Stimulated activated CD8-positive, alpha-beta memory T cell treated with anti-CD3 and anti-CD28 coated beads, Interleukin-4, amount 100 ng/mL, for 24 hours (primary cell): Measurements from ENCODE around the gene CRYBG3.

Experiments used
- DNase-seq: peaks from one replicate; pipeline ENCODE4 v3.0.0-alpha.2; 2020; ENCODE audit warnings: low read depth

Gene CRYBG3

GRCh38 chr3:97838393-97838792 lies 16.6 kb downstream of the CRYBG3 start:
- no peak for DNase-seq

GRCh38 chr3:97839944-97840343 lies 18.1 kb downstream of the CRYBG3 start:
- no peak for DNase-seq

- DNase-seq = no peak
These were observed 19.5 kb downstream of the CRYBG3 start for GRCh38 chr3:97841304-97841703.

DNA sequence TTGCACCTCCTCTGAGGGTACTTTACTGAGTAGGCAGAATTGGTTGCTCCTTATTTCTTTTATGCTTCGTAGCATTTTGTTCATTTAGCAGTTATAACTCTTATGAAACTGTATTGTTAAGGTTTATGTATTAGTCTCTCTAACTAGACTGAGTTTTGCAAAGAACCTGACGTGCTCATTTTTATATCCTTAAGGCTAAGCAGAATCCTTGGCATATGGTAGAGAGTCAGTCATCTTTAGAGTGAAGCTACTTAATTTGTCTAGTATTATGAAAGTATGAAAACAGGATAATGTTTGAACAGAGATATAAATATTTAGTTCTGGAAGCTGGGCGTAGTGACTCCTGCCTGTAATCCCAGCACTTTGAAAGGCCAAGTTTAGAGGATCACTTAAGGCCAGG lies 20.1 kb downstream of the CRYBG3 start:
- no peak for DNase-seq

DNA sequence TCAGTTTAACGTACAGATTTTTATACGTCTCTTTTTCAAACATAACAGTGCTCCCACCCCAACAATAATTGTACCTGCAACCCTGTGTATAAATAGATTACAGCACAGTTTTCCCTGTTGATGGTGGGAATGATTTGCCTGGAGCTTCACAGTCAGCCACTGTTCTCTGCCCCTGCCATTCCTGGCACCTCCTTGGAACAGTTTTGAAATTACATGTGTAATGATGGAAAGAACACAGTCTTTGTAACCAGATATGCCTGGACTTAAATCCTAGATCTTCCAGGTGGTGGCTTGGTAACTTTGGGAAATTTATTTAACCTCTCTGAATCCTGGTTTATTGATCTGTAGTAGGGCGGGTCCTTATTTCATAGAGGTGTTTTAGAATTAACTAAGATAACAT lies 27.0 kb downstream of the CRYBG3 start:
- no peak for DNase-seq

- DNase-seq = no peak
These were observed 35.6 kb downstream of the CRYBG3 start for GRCh38 chr3:97857401-97857800.

DNA sequence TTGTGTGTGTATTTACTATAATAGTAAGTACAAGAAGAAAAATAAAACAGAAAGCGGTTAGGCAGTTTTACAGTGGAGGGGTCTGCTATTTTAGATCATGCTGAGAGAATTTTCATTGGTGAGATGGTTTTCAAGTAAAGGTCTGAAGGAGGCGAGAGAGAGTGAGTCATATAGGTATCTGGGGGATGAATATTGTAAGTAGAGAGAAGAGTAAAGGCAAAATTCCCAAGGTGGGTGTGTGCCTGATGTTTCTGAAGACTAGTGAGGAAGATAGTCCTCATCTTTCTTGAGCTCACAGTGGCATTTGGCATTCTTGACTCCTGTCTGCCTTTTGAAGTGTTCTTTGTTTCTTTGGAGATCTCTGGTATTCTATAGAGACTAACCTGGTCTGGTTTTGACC lies 38.6 kb downstream of the CRYBG3 start:
- DNase-seq = no peak

GRCh38 chr3:97862582-97862981 lies 40.8 kb downstream of the CRYBG3 start:
- DNase-seq = no peak

DNA sequence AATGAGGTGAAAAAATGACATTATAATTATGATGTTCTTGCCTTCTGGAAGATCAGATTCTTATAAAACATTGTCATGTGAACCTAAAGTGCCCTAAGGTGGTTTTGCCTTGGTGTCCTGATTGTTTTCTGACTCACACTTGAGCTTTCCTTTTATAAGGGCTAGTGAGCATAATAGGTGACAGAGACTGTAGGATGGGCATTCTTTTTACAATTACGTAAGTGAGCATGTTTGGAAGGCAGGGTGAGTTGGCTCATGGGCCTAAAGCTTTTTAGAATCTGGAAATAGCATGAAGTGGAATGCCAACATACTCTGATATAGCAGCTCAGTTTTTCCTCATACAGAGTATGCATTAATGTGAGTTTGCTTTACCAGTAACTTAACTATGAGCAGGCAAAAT lies 41.2 kb downstream of the CRYBG3 start:
- no peak for DNase-seq

- no peak for DNase-seq
These were observed 42.0 kb downstream of the CRYBG3 start for GRCh38 chr3:97863775-97864174.

- DNase-seq = no peak
These were observed 49.4 kb downstream of the CRYBG3 start for GRCh38 chr3:97871186-97871585.

GRCh38 chr3:97871801-97872524 lies 50.2 kb downstream of the CRYBG3 start:
- peak; percentile 5 for DNase-seq

GRCh38 chr3:97872525-97873042 lies 50.8 kb downstream of the CRYBG3 start:
- no peak for DNase-seq

DNA sequence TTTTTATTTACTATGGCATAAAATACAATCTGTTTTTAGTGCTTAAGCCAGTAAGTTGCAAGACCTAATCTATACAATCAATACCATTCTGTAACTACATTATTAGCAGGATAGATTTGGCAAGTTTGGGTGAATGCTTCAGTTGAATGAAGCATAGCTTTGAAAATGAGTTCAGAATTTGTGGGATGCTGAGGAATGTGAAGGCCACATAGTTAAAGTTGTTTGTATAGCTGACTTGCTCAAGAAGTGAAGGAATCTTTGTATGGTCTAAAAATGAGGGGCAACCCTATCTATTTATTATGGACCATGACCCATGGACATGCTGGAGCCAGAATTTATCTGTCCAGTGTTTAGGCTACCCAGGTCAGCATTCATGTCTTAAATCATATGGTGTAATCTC lies 58.5 kb downstream of the CRYBG3 start:
- DNase-seq = no peak

DNA sequence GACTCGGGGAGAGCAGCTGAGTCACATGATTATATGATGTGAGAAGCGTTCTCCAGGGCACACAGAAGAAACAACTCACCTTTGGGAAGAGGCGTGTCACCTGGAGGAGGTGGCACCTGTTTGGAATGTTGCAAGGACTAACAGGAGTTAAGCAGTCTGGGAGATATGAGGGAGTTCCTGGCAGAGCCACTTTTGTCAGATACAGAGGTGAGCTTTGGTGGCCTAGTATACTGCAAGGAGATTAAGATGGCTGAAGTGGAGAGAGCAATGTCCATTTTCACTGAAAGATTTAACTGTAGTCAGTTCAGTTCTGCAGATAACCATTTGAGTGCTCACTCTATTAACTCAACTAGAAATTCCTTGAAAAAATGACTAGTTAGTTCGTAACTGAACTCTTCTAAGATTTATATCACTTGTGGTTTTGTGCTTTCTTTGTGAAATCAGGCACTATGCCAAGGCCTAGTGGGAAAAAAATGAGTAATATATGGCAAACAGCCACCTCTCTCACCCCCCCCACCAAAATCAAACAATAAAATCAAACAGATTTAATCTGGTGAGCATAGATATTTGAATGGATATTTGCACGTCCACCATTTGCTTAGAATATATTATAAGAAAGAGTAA lies 61.3 kb downstream of the CRYBG3 start:
- no peak for DNase-seq

GRCh38 chr3:97883736-97884135 lies 61.9 kb downstream of the CRYBG3 start:
- DNase-seq = no peak

DNA sequence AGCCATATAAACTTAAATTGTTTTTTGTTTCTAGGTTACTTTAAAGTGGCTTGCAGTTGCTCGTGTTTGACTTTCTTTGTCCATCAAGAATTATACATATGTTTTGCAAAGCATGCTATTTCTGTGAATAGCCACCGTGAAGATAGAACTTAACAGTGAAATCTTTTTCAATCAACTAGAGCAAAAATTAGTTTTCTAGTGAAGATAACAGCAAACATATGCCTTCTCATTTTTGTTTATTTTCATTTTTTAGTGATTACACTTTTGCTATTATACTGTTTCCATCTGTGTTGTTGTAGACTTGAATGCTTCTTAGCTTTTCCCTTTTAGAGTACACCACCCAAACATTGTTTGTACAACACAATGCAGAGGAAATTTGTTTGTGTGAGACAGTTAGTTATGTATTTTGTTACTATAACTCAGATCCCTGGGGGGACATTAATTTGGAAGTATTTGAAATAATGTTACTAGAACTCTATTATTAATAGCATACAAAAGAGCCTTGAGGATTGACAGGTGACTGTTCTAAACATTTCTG lies 62.8 kb downstream of the CRYBG3 start:
- no peak for DNase-seq

DNA sequence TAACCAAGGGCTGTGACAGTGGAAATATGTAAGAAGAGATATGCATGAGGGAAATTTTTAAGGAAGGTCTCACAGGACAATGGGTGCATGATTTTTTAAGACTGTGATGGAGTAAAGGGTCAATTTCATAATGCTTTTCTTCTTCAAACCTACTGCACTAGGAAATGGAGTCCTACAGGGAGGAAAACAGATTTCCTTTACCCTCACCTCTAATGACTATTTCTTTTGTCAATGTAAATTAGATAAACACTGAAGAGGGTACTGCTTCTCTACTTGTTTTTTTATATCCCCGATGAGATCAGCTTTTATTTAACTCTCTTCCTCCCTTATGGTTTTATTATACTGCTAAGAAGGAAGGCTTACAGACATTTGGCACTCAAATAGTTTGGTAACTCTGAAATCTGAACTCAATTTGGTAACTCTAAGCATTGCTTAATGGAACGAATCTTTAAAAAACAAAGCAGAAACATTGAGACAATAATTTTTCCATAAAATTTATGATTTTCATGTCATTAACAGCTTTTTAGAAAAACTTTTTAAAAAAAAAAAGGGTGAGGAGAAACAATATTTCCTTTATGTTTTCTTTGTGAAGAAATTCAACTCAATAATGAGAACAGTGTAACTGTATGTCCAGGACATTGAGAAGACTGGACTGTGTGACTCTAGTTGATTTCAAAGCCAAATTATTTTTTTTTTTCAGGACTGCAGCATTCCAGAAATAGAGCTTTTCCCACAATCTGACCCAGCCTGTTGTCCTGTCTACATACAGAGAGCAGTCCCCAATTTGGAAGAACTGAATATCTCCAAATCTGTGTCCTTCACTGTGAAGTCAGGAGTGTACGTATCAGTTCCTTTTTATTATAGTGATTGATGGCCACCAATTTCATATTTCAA lies 64.4 kb downstream of the CRYBG3 start:
- DNase-seq = no peak

GRCh38 chr3:97889814-97890213 lies 68.0 kb downstream of the CRYBG3 start:
- DNase-seq = no peak

- DNase-seq = no peak
These were observed 71.0 kb downstream of the CRYBG3 start for GRCh38 chr3:97892852-97893251.

DNA sequence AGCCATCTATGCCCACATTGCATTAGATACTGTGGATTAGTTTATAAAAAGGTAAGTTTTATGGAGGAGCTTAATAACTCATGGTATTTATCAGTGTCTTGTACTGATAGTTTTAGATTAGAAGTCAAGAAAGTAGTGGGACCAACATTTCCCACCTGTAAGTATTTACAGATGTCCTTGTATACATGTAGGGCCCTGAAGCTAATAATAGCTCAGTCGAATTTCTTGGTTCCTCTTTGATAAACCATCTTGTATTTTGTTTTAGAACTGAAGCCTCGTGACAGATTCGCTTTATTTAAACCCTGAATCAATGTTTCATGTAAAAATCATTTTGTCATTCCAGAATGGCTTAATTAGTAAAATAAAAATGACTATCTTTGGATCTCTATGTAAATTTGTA lies 73.4 kb downstream of the CRYBG3 start:
- DNase-seq = no peak

GRCh38 chr3:97896129-97896528 lies 74.3 kb downstream of the CRYBG3 start:
- DNase-seq = no peak
